HAP-1 (cell line): ENCODE measurements around the gene KCNJ11.

Source experiments
- DNase-seq, 2 experiments: peaks; one replicate each; pipeline ENCODE4 v3.0.0-alpha.2; 2016 to 2020; ENCODE audit warnings: low spot score in 2 of 2
- H3K27me3 ChIP-seq: fragments of 250-450 bp; sonication (Bioruptor Pico); 2 replicates; pipeline ENCODE4 v1.5.1; 2020; ENCODE audit warnings: low read depth, mild to moderate bottlenecking, moderate library complexity
- H3K36me3 ChIP-seq: fragments of 250-450 bp; sonication (Bioruptor Pico); replicated peaks from 2 replicates; pipeline ENCODE4 v1.5.1; 2020; ENCODE audit warnings: mild to moderate bottlenecking
- H3K4me1 ChIP-seq: fragments of 250-450 bp; sonication (Bioruptor Pico); 2 replicates; pipeline ENCODE4 v1.5.1; 2020; ENCODE audit warnings: mild to moderate bottlenecking
- H3K4me3 ChIP-seq: fragments of 250-450 bp; sonication (Bioruptor Pico); 2 replicates; pipeline ENCODE4 v1.5.1; 2020; ENCODE audit warnings: mild to moderate bottlenecking, moderate library complexity
- H3K9me3 ChIP-seq: fragments of 250-450 bp; sonication (Bioruptor Pico); 2 replicates; pipeline ENCODE4 v1.5.1; 2020; ENCODE audit warnings: mild to moderate bottlenecking, moderate library complexity
- in situ Hi-C: fragments of 300-500 bp; cut with MboI; formaldehyde crosslinking; loops from 3 replicates; pipeline ENCODE4 v1.14.3; 2020; ENCODE audit warnings: low sequenced_read_pairs, inconsistent platforms, mixed read lengths

The KCNJ11 gene

DNA sequence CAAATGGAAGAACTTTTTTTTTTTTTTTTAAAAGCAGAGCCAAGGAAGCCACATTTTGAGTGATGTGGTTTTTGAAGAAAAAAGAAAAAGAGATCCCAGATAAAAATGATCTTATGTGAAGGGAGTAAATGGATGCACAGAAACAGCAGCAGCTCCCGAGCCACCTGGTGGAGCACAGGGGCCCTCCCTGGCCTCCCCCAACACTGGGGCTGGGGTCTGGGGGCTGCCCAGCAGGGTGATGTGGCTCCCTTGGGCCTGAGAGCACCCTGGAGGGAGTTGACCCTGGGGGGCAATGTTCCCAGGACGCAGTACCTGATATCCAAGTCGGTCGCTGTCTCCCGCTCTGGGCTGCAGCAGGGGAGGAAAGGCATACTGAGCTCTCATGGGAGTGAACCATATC, 26.5 kb upstream of the KCNJ11 start:
- Histone ChIP-seq H3K4me3 (no peak overlapping the region), H3K9me3 (no peaks in the 10 kb centered on the region), H3K4me1 (no peaks in the 10 kb centered on the region), H3K27me3 (peaks cover 23% of the 10 kb centered on the region), H3K36me3 (no peaks in the 10 kb centered on the region)
- no peak for DNase-seq
- in situ Hi-C loops: no loop called here

DNA sequence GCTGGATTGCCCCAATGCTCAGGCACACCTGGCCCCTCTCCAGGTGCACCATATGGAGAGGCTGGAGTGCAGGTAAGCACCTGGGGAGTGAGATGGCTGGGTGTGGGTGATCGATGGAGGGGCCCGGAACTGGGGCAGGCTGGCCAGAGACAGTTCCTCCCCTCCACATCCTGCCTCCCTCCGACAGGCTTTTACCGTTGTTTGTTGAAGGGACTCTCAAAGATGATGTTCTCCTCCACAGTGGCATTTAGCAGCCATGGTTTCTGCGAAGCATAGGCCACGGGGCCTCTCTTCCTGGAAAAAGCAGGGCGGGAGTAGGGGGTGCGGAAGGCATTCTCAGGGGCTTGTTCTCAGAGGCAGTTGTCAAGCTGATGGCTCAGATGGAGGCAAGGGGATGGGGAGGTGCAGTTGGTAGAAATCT, 25.9 kb upstream of the KCNJ11 start:
- DNase-seq: no peak
- no peaks in the 10 kb centered on the region for H3K36me3 ChIP-seq
- no peak overlapping the region for H3K4me3 ChIP-seq
- in situ Hi-C loops: no loop called here
- H3K9me3 ChIP-seq: no peaks in the 10 kb centered on the region
- no peaks in the 10 kb centered on the region for H3K4me1 ChIP-seq
- H3K27me3 ChIP-seq: peaks cover 23% of the 10 kb centered on the region

DNA sequence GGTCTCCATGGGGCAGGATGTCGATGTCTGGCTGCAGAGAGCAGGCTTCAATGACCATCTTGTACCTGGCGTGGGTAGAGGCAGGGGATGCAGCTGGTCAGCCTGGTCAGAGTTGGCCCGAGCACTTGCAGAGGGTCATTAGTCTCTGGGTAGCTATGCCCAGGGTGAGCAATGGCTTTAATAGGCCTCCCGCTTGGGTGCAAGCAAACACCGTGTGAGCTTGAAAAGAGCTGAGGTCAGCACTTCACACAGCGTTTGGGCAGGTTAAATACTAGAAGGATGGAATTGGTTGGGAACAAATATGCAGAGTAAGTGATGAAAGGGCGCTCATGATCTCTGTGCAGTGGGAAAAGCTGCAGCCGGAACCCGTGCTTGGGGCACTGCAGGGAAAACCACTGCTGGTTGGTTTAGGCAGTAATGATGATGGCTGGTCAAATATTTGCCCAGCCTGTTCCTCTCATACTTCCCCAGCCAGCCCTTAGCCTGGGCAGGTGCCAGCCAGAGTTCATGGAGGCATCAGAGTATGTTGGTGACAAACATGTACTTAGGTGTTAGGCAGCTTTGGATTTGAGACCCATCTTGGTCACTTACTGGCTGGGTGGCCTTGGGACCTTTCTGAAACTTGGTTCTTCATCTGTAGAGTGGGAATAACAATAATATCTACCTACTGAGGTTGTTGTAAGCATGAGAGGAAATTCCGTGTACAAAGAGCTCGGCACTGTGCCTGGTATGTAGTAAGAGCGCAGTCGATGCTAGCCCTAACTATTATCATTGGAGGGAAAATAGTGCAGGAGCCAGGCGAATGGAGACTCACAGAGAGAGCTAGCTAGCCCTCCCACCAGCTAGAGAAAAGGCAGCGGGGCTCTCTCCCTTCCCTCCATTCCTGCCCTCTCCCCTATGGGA, 25.2 kb upstream of the KCNJ11 start:
- Histone ChIP-seq H3K4me3 (no peak overlapping the region), H3K4me1 (no peaks in the 10 kb centered on the region)
- in situ Hi-C loops: no loop called here

DNA sequence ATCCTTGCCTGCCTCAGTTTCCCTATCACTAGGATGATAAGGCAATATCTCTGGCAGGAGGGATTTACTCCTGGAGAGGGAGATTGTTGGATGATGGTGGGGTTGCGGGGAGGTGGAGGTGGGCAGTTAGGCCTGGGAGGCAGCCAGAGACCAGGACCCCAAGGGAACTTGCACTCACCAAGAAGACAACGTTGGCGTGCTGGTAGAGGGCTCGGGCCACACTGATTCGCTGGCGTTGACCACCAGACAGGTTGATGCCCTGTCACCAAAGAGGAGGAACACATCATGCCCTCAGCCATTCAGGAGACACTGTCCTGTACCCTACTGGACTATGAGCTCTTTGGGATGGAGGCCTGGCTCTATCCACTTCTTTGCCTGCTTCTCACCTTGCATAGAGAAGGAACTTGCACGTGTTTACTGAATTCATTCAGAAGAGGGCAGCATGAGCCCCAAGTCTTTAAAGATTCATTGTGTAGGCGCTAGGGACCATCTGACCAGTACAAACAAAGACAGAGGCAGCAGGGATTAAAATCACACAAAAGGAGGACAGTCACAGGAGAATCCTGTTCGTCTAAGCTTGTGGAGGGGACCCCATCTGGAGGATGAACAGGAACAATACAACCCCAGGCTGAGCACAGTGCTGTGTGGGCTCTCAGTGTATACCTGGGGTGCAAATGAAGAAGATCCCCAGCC, 24.2 kb upstream of the KCNJ11 start:
- no peak overlapping the region for H3K4me3 ChIP-seq
- H3K27me3 ChIP-seq: peaks cover 18% of the 10 kb centered on the region
- DNase-seq: peak in 1 of 2 experiments; percentile 33
- in situ Hi-C loops: no loop called here
- H3K9me3 ChIP-seq: no peaks in the 10 kb centered on the region
- no peaks in the 10 kb centered on the region for H3K4me1 ChIP-seq
- no peaks in the 10 kb centered on the region for H3K36me3 ChIP-seq

More for the DNA sequence above, 25.2 kb upstream of the KCNJ11 start:
- Histone ChIP-seq H3K36me3 (no peaks in the 10 kb centered on the region), H3K27me3 (peaks cover 20% of the 10 kb centered on the region), H3K9me3 (no peaks in the 10 kb centered on the region)
- DNase-seq: no peak

DNA sequence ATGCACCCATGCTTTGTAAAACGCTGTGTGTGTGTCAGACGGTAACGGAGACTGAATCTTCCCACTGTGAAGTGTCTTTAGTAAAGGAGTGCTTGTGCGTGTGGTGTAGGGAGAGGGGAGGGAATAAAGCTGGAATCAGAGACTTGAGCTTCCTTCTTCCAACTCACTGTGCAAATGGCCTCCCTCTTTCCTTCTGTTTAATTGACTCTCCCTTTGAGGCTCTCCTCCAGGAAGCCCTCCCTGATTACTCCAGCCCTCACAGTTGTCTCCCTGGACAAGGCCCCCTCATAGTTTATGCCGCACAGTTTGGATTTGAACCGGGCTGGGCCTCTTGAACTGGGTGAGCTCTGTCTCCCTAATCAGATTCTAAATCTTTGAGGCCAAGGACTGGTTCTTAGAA, 23.0 kb upstream of the KCNJ11 start:
- peaks cover 17% of the 10 kb centered on the region for H3K27me3 ChIP-seq
- no peak for DNase-seq
- H3K4me3 ChIP-seq: no peak overlapping the region
- in situ Hi-C loops: no loop called here
- no peaks in the 10 kb centered on the region for H3K36me3 ChIP-seq
- H3K9me3 ChIP-seq: no peaks in the 10 kb centered on the region
- H3K4me1 ChIP-seq: no peaks in the 10 kb centered on the region

DNA sequence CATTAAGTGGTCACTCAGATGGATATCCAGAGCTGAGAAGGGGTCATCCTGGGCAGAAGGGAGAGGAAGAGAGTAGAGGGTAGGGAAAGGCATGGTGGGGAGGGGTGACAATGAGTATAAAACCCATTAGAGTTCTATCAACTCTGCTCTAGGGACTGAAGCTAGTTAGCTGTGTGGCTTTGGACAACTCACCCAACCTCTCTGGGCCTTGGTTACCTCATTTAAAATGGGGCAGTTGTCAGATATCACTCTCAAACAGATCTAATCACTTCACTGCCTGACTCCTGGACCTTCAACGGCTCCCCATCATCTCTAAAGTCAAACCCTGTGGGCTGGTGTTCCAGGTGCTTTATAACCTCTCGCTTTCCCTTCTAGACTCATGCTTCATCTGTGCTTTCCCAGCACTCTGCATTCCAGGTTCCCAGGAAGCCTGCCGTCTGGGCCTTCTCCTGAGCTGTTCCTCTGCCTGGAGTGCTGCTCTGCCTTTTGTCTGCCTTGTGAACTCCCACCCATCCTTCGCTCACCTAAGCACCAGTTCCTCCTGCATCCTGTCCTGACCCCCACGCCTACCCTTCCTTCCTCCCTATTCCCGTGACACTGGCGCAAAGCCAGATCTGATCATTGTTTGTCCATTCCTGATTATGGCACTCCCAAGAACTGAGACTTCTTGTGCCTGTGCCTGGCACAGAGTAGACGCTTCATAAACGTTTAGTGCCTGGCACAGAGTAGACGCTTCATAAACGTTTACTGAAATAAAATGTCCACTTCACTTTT, 22.3 kb upstream of the KCNJ11 start:
- in situ Hi-C loops: no loop called here
- Histone ChIP-seq H3K27me3 (peaks cover 14% of the 10 kb centered on the region), H3K9me3 (no peaks in the 10 kb centered on the region), H3K36me3 (no peaks in the 10 kb centered on the region), H3K4me1 (no peaks in the 10 kb centered on the region), H3K4me3 (no peak overlapping the region)
- DNase-seq: no peak

DNA sequence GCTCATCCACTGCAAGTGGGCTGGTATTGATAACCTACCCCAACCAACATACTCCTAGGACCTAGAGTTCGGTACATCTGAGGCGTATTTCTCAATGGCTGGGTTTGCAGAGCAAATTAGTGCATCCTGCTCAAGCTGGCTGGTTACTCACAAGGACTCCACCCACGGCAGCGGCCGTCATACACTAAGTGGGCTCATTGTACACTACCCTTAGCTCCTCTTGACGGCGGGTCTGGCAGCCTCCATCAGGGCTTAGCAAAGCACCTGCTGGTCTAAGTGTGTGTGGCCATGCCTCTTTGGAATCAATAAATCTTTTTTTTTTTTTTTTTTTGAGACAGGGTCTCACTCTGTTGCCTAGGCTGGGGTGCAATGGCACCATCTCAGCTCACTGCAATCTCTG, 20.2 kb upstream of the KCNJ11 start:
- in situ Hi-C loops: no loop called here

DNA sequence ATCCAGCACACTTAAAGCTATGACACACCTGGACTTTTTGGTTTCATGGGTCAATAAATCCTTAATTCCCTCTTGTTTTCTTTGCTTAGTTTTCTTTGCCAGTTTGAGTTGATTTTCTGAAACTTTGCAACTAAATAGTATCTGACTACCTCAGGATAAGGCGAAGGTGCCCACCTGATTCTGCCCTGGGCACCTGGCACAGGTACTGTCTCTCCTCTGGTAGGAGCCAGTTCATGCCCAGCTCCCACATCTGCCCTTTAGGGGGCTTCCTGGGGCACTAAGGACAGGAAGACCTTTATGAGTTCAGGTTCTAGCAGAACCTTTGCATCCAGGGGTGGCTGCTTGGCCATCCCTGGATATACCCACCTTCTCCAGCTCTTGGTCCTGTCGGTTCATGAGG, 19.6 kb upstream of the KCNJ11 start:
- no peak overlapping the region for H3K4me3 ChIP-seq
- H3K4me1 ChIP-seq: no peaks in the 10 kb centered on the region
- H3K36me3 ChIP-seq: no peaks in the 10 kb centered on the region
- no peak for DNase-seq
- no peaks in the 10 kb centered on the region for H3K27me3 ChIP-seq
- in situ Hi-C loops: no loop called here
- H3K9me3 ChIP-seq: no peaks in the 10 kb centered on the region

More for the DNA sequence above, 20.2 kb upstream of the KCNJ11 start:
- H3K4me1 ChIP-seq: no peaks in the 10 kb centered on the region
- no peaks in the 10 kb centered on the region for H3K36me3 ChIP-seq
- H3K27me3 ChIP-seq: peaks cover 3% of the 10 kb centered on the region
- H3K9me3 ChIP-seq: no peaks in the 10 kb centered on the region
- no peak overlapping the region for H3K4me3 ChIP-seq
- no peak for DNase-seq

DNA sequence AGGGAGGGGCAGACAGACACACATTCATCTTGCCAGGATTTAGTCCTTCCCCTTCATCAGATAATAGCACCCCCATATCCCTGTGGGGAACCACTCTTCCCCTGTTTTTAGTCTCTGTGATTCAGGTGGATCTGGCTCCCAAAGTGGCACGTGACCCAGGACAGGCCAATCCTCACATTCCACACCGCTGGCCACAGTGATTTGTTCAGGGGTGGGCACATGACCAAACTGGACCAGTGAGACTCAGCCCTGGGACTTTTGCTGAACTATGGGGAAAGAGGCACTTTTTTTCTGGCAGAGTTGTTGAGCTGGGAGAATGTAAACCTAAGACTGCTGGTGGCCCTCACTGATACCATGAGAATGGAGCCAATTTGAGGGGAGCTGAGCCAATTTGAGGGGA, 19.1 kb upstream of the KCNJ11 start:
- Histone ChIP-seq H3K4me1 (no peaks in the 10 kb centered on the region), H3K9me3 (no peaks in the 10 kb centered on the region), H3K4me3 (no peak overlapping the region), H3K36me3 (no peaks in the 10 kb centered on the region), H3K27me3 (no peaks in the 10 kb centered on the region)
- no peak for DNase-seq
- in situ Hi-C loops: no loop called here

DNA sequence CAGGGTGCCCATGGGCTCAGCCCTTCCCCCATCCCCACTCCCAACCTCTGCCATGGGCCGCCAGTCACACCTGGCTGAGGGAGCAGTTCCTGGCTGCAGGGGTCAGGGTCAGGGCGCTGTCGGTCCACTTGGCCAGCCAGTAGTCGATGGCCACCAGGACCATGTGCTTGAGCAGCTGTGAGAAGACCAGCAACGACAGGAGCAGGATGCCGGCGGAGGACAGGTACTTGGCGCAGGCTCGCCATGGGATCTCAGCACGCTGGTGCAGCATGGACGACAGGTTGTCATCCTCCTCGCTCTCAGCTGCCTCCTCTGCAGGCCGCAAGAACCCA, 18.3 kb upstream of the KCNJ11 start:
- no peaks in the 10 kb centered on the region for H3K9me3 ChIP-seq
- no peaks in the 10 kb centered on the region for H3K4me1 ChIP-seq
- no peaks in the 10 kb centered on the region for H3K36me3 ChIP-seq
- in situ Hi-C loops: no loop called here
- H3K4me3 ChIP-seq: no peak overlapping the region
- no peaks in the 10 kb centered on the region for H3K27me3 ChIP-seq
- no peak for DNase-seq

DNA sequence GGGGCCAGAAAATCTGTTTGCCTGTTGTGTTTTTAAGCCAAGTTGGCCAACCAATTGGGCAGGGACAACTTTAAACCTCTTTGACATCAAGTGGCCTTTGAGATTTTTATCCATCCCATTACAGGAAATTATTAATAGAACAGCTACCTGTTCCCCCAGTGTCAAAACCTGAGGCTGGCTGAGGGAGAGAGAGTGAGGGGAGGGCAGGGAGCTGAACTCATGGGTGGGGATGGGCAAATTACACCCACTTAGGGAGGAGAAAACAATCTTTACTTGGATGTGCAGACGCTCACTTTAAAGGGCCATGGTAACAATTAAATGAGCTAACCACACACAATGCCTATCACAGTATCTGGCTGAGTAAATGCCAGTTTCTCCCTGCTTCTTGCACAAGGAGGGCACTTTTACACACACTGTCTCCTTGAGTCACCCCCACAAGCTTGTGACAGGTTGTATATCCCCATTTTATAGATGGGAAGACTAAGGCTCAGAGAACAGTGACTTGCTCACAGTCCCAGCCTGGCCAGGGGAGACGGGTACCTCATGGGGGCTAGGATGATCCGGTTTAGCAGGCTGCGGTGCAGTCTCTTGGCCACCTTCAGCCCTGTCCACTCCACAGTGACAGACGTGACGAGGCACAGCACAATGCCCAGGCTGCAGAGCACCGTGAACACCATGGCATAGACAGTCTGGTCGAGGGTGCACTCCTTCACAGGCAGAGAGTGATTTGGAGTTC, 17.8 kb upstream of the KCNJ11 start:
- Histone ChIP-seq H3K36me3 (no peaks in the 10 kb centered on the region), H3K4me3 (no peak overlapping the region), H3K27me3 (no peaks in the 10 kb centered on the region), H3K9me3 (no peaks in the 10 kb centered on the region), H3K4me1 (no peaks in the 10 kb centered on the region)
- DNase-seq: no peak
- in situ Hi-C loops: no loop called here

DNA sequence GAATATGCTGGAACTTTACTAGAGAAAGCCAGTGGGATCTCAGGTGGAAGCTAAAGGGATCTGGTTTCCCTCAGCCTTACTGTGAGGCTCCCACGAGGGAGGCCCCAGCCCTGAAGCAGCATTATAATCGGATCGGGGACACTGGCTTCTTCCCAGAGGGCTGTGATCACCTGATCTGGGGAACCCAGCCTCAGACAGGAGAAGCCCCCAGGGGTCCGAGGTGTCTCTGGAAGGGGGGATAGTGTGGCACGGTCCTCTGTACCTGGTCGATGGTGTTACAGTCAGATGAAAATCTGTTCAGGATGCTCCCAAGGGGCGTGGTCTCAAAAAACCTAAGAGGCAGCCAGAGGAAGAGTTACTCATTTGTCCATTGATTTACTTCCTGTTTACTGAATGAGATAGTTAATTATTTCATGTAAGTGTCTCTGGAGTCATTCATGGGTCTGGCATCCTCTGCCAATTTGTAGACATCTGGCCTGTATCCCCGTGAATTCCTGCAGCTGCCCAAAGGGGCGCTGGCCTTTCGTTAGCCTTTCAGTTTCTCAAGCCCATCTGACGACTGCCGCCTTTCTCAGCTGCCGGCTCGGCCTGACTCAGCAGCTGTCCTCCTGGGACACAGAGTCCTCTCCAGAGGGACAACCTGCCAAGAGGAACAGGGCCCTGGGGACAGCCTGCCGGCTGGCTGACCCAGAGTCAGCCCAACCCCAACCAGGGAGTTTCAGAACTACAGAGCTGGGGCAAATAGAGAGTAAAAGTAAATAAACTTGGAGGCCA, 17.0 kb upstream of the KCNJ11 start:
- Histone ChIP-seq H3K4me3 (no peak overlapping the region), H3K9me3 (no peaks in the 10 kb centered on the region), H3K4me1 (no peaks in the 10 kb centered on the region), H3K36me3 (no peaks in the 10 kb centered on the region), H3K27me3 (no peaks in the 10 kb centered on the region)
- in situ Hi-C loops: no loop called here
- DNase-seq: no peak
